ENCODE data around the gene ARHGDIB.
A peak's percentile ranks its signal among the peaks of the same experiment; 100 is the strongest.

ARHGDIB gene

DNA sequence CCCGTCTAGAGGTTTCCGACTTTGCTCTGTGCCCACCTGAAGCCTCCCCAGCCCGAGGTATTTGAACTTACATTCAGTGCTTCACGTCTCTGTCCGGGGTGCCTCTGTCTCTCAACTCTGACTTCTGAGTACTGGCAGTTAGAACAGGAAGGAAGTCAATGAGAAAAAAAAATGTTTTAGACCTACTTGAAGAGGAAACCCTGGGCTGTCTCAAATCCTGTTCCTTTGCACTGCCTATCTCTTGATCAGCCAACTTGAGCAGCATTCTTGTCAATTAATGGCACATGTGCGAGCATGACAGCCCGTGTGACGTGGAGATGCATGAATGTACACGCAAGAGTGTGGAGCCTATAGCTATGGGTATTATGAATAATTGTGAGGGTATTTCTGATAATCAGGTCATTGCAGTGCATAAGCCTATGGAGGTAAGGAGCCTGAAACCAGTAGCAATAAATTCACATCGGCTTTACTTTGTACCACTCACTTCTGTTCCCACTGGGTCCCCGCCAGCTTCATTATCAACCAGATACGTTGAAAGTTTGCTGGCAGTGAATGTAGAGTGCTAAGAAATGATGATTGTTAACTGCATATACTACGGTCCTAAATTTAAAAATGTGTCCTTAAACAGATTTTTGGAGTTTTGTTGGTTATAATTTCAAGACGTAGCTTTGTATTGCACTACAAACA is at the start of gene ARHGDIB:
Gene ARHGDIB, minus strand, starts transcription at position 136 of the 687 bp plus-strand sequence. CDS start 10,889 bp downstream, outside the sequence.
- DNase-seq (ENCODE audit: low spot score) = peak; percentile 46

- no peak for DNase-seq (ENCODE audit: low spot score)
These were observed 49.8 kb upstream of the ARHGDIB start for GRCh38 chr12:15011162-15011561.

DNA sequence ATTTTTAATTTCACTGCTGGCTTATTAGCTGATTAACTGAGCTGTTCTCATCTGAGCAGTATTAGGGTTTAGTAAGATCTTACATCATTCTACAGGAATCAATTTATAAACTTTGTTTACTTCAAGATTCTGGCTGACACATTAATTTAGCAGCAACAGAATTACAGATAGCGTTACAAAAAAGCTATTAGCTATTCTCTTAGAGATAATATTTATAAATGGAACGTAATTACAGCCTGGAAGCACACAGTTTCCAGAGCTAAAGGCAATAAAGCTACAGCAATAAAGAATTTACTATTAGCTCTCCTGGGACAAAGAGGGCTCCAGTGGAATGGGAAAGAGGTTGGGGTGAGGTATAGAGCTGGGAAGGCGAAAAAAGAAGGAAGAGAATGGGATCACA is 46.1 kb upstream of the ARHGDIB start:
- no peak for DNase-seq (ENCODE audit: low spot score)

- DNase-seq (ENCODE audit: low spot score) = no peak
These were observed 43.7 kb upstream of the ARHGDIB start for GRCh38 chr12:15005064-15005463.

GRCh38 chr12:15004421-15004820 is 43.0 kb upstream of the ARHGDIB start:
- no peak for DNase-seq (ENCODE audit: low spot score)

DNA sequence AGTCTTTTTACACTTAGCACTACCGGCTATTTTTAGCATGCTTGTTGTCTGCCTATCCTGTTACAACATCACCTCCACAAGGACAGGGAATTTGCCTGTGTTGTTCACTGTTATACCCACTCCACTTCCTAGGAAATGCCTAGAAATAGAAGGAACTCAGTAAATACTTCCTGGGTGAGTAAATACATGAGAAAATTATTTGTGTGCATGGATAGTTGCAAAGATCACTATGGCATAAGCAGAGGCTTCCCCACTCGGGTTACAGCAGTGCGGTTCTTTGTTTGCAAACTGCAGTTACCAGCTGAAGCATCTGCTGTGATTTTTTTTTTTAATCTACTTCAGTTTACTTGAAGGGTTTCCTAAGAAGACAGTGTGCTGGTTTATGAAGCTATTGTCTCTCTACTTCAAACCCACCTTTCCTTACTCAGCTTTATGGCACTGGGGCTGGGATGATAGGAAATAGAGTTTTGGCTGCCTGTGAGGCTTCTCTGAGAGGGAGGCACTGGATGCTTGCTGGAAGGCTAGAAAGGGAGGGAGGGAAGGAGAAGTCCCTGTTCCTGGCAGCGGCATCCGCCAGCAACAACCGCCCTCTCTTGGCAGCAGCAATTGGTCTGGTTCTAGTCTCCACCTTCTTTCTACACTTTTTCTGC is 40.5 kb upstream of the ARHGDIB start:
- peak; percentile 35 for DNase-seq (ENCODE audit: low spot score)

GRCh38 chr12:15000575-15000974 is 39.2 kb upstream of the ARHGDIB start:
- DNase-seq (ENCODE audit: low spot score) = no peak

- DNase-seq (ENCODE audit: low spot score) = peak; percentile 10
These were observed 38.4 kb upstream of the ARHGDIB start for GRCh38 chr12:14999695-15000365.

DNA sequence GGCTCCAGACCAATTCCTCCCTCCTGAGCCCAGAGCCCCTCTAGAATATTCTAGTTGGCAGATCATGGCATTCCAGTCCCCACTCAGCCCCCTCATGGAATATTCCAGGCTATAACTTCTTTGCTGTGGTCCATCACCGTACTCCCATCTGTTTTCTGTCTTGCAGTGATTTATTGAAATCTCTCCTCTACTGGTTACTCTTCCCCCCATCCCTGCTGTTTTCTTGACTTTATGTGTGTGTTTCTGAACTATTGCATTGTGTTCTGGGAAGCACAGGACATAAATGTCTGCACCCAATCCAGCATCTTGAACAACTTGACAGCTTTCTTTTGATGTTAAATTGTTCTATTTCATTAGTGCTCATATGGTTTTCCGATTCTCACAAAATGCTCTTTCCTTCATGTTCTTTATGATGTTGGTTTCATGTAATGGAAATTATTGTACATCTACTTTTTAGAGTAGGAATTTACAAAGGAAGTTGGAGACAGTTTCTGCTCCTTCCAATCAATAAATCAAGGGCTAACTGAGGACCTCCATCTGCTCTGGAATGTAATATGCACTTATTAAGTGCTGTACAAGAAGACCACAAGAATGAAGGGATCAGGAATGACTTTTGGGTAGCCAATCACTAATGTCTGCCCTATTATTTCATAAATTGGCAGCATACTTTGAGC is 37.8 kb upstream of the ARHGDIB start:
- no peak for DNase-seq (ENCODE audit: low spot score)

DNA sequence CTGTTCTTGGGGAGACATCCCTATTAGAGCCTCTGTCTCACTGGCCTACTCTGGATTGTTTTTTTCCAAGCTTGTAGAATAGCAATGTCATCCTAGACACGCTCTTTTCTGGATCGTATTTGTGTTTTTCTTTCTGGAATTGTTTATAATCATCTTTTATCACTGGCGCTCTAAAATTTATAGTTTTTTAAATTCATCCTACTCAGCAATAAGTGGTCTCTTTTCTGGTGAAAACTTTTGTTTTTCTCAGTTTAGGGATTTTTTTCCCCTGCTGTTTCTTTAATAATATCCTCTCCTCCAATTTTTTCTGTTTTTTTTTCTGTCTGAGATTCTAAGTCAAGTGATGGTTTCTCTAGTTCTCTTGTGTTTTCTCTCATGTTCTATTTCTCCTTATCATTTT is 36.6 kb upstream of the ARHGDIB start:
- no peak for DNase-seq (ENCODE audit: low spot score)

- peak; percentile 47 for DNase-seq (ENCODE audit: low spot score)
These were observed 34.4 kb upstream of the ARHGDIB start for GRCh38 chr12:14995583-14996425.

DNA sequence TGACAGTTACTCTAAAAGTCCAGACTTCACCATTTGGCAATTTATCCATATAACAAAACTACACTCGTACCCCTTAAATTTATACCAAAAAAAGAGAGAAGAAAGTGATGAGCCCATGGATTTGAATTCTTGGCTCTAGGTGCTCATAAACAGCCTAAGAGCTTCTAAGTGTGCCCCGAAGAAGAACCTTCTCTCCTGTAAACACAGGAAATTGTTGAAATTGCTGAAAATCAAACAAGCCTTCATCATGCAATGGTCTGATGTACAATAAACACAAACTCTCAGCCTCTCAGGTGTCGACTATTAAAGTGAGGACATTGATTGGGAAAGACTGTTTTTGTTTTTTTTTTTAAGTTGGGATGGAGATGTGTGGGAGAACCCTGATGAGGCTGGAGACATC is 33.2 kb upstream of the ARHGDIB start:
- no peak for DNase-seq (ENCODE audit: low spot score)

GRCh38 chr12:14993537-14994266 is 32.3 kb upstream of the ARHGDIB start:
- DNase-seq (ENCODE audit: low spot score) = no peak

GRCh38 chr12:14993117-14993516 is 31.7 kb upstream of the ARHGDIB start:
- DNase-seq (ENCODE audit: low spot score) = no peak

- DNase-seq (ENCODE audit: low spot score) = no peak
These were observed 31.3 kb upstream of the ARHGDIB start for GRCh38 chr12:14992673-14993072.

- DNase-seq (ENCODE audit: low spot score) = no peak
These were observed 29.7 kb upstream of the ARHGDIB start for GRCh38 chr12:14991069-14991468.

DNA sequence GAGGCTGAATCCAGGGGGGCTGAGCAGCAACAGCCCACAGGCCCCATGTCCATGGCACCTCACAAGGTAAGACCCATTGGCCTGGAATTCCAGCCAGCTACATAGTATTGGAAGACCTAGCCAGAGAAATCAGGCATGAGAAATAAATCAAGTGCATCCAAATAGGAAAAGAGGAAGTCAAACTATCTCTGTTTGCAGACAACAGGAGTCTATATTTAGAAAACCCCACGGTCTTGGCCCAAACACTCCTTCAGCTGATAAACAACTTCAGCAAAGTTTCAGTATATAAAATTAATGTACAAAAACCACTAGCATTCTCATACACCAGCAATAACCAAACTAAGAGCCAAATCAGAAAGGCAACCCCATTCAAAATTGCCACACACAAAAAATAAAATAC is 28.4 kb upstream of the ARHGDIB start:
- no peak for DNase-seq (ENCODE audit: low spot score)

GRCh38 chr12:14988035-14988434 is 26.6 kb upstream of the ARHGDIB start:
- no peak for DNase-seq (ENCODE audit: low spot score)

DNA sequence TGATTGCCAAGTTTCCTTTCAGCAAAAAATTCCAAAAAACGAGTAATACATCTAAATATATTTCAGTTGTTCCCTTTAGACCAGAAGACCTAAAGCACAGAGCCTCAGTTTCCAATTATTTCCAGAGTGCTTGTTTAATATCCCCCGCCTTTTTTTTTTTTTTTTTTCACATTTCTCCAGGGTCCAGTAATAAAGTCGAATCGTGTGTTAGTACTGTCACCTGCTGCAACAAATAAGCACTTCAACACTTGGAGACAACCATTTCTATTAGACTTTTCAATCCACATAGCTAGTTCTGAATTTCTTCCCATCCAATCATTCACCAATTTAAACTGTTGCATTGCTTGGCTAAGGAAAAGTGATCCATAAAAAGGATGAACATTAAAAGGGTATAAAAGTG is 25.0 kb upstream of the ARHGDIB start:
- no peak for DNase-seq (ENCODE audit: low spot score)

GRCh38 chr12:14984766-14985285 is 23.4 kb upstream of the ARHGDIB start:
- DNase-seq (ENCODE audit: low spot score) = no peak

- DNase-seq (ENCODE audit: low spot score) = no peak
These were observed 22.6 kb upstream of the ARHGDIB start for GRCh38 chr12:14984036-14984435.
